ENCODE data around the gene ZNF25.
"Not testable (repeated sequence)": the region's sequence is repeated elsewhere in the genome, so short reads cannot be mapped to it uniquely, and the experiment has no call there.

The ZNF25 gene

DNA sequence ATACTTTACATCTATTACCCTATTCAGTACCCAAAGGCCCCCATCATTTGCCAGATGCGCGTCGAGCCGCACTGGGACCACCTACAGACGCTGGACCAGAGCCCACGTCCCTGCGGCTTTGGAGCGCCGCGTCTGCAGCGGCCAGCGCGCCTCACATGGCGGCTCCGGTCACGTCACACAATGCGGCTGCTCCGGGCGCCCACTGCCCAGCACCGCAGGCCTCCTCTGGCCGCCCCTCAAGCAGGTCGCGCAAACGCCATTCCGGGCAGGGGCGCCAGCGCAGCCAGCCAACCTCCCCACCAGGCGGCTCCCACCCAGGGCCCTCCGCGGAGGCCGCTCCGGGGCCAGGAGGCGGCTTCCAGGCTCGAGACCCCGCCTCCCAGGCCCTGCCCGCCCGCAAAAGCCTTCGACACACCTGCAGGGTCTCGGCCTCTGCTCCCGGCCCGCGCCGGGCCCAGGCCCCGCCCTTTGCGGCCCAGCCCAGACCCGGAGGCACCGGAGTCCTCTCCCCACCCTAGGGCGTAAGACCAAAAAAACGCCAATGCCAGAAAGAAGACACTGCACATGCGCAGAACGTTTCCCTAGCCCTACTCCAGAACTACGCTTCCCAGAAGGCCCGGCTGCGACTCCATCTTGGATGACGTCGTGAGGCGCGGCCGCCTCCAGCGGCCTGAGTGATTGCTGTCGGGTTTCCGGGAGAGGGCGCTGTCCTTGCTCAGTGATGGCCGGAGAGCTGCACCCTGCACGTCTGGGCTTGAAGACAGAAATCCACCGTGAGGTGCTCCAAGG is at the start of gene ZNF25:
Gene ZNF25, minus strand, starts transcription at position 557 of the 789 bp plus-strand sequence. CDS start 4,925 bp downstream, outside the sequence.
- peak; percentile 92 for DNase-seq (ENCODE audit: low read depth)

DNA sequence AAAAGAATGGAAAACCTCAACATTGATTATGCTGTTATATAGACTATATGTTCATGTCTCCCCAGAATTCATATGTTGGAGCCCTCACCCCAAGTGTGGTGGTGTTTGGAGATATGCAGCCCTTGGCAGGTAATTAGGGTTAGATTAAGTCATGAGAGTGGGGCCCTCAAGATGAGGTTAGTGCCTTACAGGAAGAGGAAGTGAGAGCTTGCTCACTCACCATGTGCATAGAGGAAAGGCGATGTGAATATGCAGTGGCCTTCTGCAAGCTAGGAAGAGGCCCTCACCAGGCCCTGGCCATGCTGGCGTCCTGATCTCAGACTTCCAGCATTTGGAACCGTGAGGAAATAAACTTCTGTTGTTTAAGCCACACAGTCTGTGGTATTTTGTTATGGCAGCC is 48.8 kb upstream of the ZNF25 start:
- DNase-seq (ENCODE audit: low read depth), result no peak

DNA sequence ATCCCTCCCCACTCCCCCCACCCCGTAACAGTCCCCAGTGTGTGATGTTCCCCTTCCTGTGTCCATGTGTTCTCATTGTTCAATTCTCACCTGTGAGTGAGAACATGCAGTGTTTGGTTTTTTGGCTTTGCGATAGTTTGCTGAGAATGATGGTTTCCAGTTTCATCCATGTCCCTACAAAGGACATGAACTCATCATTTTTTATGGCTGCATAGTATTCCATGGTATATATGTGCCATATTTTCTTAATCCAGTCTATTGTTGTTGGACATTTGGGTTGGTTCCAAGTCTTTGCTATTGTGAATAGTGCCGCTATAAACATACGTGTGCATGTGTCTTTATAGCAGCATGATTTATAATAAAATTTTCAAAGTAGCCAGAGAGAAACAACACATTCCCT is 42.7 kb upstream of the ZNF25 start:
- DNase-seq (ENCODE audit: low read depth), result not testable (repeated sequence)

DNA sequence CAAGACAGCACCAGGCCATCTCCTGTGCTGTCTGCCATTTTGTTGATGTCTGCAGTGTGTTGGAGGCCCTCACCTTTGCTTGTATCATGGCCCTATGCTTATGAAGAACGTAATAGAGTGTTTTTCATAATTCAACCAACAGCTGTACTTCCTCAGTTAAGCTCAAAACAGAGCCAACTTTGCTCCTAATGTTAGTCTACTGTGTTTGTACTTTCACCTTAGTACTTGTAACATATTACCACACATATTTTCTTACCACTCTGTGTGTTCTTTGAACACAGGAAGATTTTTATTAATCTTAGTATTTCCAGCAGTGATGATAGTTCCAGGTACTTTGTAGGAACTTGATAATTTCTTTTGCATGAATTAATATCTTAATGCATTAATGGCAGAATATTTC is 39.9 kb upstream of the ZNF25 start:
- DNase-seq (ENCODE audit: low read depth), result no peak

DNA sequence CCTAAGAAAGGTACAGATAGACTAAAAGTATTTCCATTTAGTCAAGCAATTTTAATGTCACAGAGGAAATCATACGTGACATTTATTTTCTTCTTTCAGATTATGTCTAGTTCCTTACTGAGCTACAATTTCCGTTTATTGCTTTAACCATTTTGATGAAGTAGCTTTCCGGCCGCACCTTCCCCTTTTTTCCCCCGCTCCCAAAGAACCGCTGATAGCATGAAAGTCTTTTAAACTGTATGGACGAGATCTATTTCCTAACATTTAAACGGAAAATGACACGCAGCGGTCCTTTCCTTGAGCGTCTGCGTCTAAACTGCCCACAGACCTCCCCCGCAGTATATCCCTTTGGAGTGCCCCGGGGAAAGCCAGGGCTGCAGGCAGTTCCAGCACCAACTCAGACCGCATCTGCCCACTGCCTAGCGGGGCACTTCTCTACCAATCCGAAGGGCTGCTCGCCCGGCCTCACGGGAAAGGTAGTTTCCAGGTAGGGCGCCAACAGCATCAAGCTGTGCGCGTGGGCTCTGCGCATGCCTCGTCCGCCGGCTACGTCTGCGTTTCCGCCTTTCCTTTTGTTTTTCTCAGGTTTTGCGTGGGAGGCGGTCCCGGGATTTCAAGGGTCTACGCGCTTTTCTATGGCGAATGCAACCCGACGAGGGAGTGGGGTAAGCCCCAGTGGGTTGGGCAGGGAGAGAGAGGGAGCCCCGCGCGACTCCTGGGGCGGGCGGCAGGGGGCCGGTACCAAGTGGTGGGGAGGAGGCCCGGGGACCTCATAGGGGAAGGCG is 33.9 kb upstream of the ZNF25 start, which contains the start of gene ZNF33A:
Gene ZNF33A, plus strand, starts transcription at position 557 of the 785 bp plus-strand sequence. CDS start 1,667 bp downstream, outside the sequence.
- DNase-seq (ENCODE audit: low read depth), result peak; percentile 81

DNA sequence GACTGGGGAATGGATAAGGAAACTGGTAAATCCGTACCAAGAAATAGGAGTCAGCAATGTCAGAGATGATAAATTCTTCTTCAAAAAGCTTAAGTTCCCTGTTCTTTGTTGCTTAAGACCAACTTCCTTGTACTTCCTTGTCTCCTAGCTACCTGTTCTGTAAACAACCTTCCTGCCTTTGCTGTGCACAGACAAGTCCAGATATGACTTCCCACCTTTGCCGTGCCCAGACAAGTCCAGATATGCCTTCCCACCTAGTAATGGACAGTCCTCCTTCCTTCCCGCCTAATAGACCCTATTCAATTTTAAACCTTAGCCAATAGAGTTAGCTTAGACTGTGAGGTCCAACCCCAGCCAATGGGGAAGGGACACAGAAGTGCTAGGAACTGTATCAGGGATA is 31.5 kb upstream of the ZNF25 start:
- no peak for DNase-seq (ENCODE audit: low read depth)

DNA sequence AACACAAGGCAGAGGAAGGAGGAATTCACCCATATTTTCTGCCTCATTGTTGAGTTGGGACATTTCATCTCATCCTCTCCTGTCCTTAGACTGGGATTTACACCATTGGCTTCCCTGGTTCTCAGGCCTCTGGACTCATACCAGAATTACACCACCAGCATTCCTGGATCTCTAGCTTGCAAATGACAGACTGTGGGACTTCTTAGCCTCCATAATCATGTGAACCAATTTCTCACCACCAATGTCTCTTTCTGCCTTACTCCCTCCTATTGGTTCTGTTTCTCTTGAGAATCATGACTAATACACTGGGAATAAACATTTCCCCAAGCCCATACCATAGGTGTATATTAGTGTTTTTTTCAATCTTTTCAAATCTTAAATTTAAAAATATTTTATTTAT is 31.1 kb upstream of the ZNF25 start:
- DNase-seq (ENCODE audit: low read depth), result no peak

DNA sequence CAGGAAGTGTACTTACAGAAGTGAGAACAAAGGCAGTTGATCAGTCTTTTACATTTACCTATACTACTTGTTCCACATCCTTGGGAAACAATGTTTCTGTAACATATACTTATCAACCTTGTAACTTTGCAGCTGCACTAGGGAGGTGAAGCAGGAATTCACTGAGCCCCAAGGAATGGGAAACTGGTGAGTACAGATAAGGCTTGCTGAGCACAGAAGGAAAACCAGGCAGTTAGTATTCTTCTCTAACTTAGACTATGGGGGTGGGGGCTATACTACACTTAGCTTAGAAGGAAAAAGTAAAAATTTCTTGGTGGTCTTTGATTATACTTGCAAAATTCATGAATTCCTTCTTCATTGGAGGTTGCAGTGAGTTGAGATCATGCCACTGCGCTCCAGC is 27.1 kb upstream of the ZNF25 start:
- DNase-seq (ENCODE audit: low read depth), result no peak

DNA sequence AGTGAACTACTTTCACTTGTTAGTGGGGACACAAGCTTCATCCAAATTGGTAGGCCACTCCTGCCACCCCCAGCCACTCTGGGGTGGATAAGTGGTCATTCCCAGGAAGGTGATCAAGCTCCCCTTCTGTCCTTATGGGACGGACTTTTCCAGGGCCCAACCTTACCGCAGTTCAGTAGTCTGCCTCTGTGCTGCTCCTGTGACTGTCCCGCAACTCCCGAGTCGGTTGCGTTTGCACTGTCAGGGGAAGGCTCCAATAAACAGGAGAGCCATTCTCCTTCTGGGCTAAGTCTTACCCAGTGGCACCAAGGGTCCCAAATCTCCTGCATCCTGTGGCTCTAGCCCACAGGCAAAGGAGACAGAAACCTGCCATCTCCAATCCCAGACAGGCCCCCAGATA is 26.6 kb upstream of the ZNF25 start:
- DNase-seq (ENCODE audit: low read depth), result no peak

DNA sequence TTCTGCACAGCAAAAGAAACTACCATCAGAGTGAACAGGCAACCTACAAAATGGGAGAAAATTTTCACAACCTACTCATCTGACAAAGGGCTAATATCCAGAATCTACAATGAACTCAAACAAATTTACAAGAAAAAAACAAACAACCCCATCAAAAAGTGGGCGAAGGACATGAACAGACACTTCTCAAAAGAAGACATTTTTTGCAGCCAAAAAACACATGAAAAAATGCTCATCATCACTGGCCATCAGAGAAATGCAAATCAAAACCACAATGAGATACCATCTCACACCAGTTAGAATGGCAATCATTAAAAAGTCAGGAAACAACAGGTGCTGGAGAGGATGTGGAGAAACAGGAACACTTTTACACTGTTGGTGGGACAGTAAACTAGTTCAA is 24.0 kb upstream of the ZNF25 start:
- DNase-seq (ENCODE audit: low read depth), result not testable (repeated sequence)

DNA sequence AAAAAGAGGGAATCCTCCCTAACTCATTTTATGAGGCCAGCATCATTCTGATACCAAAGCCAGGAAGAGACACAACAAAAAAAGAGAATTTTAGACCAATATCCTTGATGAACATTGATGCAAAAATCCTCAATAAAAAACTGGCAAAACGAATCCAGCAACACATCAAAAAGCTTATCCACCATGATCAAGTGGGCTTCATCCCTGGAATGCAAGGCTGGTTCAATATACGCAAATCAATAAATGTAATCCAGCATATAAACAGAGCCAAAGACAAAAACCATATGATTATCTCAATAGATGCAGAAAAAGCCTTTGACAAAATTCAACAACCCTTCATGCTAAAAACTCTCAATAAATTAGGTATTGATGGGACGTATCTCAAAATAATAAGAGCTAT is 22.5 kb upstream of the ZNF25 start:
- not testable (repeated sequence) for DNase-seq (ENCODE audit: low read depth)

DNA sequence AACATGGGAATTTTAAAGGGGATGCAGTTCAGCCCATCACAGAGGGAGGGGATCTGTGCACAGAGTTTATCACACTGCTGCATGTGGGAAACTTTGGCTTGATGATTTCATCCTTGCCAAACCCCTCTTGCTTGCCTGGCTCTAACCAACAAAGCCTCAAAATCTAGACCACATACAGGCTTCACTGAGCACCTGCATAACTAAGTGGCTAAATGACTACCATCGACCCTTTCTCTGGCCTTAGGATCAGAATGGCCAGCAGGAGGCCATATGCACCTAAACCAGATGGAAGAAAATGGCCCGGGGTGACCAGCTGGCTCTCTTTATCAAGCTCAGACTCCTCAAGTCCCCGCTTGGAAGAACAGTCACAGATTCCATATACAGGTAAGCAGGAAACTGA is 15.6 kb upstream of the ZNF25 start:
- DNase-seq (ENCODE audit: low read depth), result no peak

DNA sequence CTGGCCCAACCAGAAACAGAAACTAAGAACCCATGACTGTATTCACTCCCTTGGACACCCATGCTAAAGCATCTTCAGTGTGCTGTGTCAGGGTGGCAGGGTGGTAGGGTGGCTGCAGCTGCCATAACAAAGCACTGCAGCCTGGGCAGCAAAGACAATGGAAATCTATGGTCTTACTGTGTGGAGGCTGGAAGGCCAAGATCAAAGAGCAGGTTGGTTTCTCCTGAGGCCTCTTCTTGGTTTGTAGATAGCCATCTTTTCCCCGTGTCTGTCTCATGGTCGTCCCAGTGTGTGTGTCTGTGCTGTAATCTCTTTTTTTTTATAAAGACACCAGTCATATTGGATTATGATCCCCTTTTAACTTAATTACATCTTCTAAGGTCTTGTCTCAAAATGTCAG is 15.2 kb upstream of the ZNF25 start:
- DNase-seq (ENCODE audit: low read depth), result no peak

DNA sequence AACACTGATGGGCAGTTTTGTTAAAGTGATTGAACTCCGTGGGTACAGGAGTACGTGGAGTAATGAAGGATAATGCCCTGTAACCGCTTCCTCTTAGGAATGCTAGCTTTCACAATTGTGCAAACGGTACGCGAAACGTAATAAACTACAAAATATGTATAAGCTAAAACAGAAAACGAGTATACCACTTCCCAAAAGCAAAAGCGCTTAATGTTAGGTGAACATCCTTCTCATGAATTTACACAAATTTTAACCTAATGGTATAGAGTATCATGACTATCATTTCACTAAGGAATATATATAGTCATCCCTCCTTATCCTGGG is 395 bp upstream of the ZNF25 start:
- DNase-seq (ENCODE audit: low read depth), result no peak

DNA sequence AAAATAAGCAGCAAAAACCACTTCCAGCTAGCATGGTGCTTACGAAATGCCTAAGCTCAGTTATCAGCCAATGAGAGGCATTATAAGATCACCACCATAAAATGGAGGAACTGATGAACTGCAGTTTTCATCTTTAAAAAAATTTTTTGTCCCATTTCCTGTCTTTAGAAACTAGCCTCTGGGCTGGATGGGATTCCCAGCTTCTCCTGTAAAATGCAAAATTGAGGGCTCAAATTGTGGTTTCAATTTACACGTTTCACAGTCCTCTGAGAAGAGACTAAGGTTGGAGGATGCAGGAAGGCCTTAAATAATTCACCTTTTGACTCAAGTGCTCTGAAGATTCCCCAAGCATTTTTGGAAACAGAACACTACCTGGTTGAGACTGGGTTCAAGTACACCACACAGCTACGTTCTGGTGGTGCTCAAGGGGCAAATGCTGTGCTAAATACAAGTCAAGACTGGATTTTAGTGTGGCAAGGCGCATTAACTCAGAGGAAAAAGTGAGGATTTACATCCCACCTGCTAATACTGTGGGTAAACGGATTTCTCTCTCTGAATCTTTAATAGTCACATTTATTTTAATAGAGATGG is 951 bp downstream of the ZNF25 start:
- DNase-seq (ENCODE audit: low read depth), result no peak

DNA sequence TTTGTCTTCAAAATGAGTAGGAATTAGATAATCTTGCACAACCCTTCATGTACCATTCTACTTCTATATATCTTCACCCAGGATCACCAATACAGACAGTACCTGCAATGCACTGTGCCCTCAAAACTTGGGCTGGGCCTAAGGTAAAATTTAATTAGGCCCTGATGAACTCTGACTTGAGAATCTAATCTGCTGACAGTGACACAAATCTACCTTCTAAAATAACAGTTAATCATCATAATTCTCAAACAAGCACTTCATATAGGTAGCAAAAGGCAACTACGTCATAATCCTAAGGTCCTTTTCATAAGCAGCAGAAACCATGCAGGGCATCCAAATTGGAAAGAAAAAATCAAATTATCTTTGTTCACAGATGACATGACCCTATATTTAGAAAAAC is 4.1 kb downstream of the ZNF25 start:
- no peak for DNase-seq (ENCODE audit: low read depth)

DNA sequence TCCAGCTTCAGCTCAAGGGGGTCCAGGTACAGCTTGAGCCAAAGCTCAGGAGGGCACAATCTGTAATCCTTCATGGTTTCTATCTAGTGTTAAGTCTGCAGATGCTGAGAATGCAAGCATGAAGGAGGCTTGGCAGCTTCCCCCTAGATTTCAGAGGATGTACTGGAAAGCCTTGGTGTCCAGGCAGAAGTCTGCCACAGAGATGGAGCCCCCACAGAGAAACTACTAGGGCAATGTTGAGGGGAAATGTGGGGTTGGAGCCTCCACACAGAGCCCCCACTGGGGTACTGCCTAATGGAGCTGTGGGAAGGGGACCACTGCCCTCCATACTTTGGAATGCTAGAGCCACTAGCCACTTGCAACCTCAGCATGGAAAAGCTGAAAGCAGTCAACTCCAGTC is 11.4 kb downstream of the ZNF25 start:
- DNase-seq (ENCODE audit: low read depth), result no peak

DNA sequence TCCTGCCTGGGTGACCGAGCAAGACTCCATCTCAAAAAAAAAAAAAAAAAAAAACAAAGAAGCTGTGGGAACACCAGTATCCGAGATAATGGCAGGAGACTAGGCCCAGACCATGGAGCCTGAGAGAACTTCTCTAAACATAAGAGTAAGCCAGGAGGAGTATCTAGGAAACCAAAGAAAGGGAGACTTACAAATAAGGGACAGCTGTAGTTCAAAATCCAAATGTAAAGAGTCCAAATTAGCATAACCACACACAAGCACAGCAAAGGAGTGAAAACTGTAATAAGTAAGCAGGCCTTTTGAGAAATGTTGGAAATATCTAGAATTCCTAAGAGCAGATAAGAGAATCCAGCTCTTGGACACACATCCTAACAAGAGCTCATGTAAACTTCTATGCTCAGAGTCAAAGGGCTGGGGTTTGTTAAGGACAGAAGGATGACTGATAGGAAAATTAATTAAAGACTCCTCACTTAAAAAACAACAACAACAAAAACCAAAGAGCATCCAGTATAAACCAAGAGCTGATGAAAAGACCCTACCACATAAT is 15.8 kb downstream of the ZNF25 start:
- DNase-seq (ENCODE audit: low read depth), result no peak

DNA sequence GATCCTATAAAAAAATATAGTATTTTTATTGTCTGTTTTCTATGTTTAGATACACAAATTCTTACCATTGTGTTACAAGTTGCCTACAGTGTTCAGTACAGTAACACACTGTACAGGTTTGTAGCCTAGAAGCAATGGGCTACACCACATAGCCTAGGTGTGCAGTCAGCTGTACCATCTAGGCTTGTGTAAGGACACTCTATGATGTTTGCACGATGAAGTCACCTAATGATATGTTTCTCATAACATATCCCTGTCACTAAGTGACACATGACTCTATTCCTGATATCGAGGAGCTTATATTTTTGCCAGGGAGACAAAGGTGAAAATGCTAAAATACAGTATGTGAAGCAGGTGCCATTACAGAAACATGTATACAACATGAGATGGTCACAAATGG is 18.6 kb downstream of the ZNF25 start:
- no peak for DNase-seq (ENCODE audit: low read depth)

DNA sequence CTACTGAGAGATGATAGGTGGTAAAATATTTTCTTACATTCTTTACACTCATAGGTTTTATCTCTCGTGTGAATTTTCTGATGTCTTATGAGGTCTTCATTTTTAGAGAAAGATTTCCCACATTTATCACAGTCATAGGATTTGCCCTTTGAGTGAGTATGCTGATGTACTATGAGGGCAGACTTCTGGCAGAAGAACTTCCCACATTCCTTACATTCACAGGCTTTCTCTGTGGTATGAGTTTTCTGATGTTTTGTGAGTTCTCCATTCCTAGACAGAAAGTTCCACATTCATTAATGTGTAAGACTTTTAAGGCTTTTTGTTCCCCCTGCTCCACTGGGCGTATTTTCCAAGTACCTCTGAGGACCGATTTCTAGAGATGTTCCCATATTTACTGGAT is 23.5 kb downstream of the ZNF25 start:
- no peak for DNase-seq (ENCODE audit: low read depth)

DNA sequence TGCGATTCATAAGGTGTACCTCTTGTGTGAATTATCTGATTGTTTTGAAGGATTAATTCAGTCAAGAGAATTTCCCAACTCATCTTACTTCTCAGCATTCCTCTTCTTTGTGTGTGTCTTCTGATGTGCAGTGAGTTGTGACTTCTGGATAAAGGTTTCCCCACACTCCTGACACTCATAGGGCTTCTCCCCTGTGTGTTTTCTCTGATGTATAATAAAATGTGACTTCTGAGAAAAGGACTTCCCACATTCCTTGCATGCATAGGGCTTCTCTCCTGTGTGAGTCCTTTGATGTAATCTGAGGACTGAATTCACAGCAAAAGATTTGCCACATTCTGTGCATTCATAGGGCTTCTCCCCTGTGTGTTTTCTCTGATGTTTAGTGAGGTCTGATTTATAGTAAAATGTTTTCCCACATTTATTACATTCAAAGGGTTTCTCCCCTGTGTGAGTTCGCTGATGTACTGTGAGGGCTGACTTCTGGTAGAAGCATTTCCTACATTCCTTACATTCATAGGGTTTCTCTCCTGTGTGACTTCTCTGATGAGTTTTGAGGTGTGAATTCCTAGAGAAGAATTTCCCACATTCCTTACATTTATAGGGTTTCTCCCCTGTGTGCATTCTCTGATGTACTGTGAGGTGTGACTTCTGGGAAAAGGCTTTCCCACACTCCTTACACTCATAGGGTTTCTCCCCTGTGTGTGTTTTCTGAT is 24.2 kb downstream of the ZNF25 start:
- no peak for DNase-seq (ENCODE audit: low read depth)

DNA sequence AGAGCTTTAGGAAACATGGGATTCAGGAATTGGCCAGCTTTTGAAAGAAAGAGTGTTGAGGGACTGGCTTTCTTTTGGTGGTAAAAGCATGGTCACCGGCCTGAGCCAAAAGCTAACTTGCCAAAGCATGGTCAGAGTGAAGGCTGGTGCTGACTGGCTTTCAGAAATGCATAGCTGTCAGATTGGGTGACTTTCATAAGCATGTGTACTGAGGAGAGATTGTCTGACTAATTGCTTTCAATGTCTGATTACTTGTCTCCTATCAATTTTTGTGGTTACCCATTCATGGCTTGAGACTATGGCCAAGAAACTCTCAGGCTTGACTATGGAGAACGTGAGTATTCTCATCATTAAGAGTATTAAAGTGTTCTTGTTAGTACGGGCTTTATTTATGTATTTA is 28.2 kb downstream of the ZNF25 start:
- no peak for DNase-seq (ENCODE audit: low read depth)

Measured in activated T-cell treated with anti-CD3 and anti-CD28 coated beads for 48 hours (primary cell).